GM18517 (cell line): ENCODE data around the gene PLXDC2.

ENCODE experiments used
- ATAC-seq: cut with Tn5 transposase; IDR thresholded peaks from one replicate; pipeline ENCODE4 v1.9.1; 2021; ENCODE audit warnings: mild to moderate bottlenecking, moderate library complexity; ENCODE audit not compliant: unreplicated experiment

Gene PLXDC2

DNA sequence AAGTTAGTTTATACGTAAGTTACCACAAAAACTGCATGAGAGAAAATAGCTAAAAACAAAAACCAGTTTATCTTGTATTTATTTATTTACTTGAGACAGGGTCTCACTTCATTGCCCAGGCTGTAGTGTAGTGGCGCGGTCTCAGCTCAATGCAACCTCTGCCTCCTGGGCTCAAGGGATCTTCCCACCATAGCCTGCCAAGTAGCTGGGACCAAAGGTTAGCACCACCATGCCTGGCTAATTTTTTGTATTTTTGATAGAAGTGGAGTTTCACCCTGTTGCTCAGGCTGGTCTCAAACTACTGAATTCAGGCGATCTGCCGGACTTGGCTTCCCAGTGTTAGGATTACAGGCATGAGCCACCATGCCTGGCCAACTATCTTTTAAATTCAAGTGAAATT, 277.4 kb downstream of the PLXDC2 start:
- ATAC-seq = no peak

DNA sequence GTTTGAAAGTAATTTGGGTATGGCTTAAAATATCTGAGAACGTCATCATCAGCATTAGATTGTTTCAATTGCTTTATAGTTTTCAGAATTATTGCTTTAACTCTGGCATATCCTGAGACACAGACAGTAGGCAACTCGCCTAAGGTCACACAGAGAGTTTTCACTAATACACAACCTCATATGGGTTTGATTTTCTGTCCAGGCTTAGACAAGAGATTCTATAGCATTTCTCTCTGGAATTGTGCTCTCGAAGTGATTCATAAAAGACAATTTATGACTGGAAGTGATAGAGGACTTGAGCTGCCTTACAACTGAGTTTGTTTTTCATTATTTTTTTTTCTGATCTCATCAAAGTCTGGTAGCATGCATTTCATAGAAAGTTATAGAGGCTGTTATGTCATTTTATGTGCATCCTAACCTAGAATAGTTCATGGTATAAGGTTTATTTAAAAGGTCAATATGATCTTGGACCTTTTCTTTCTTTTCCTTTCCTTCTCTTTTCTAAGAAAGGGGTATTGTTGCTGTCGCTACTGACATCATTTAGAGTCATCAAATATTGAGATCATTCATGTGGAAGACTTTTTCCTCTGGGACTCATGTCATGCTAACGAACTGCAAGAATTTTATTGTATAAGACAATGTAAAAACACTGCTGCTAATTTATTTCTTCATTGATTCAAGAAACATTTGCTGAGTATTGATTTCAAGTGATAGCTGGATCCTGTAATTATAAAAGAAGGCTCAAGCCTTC, 278.2 kb downstream of the PLXDC2 start:
- no peak for ATAC-seq

GRCh38 chr10:20100171-20100570, 283.9 kb downstream of the PLXDC2 start:
- no peak for ATAC-seq

DNA sequence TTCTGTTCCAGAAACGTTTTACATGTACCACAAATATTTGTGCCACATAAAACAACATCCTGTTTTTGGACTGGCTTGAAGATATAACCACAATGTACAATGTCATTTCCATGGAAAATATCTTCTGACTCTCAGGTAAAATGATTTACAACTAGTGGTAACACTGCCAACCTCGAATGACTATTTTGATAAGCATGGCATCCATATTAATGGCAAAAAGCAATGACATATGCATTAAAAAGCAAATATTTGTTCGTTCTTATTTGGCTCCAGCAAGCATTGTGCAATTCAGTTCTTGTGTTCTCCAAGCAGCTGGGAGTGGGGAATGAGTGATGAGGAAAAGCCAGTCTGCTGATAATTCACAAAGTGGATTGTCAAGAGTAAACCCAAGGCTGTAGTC, 289.0 kb downstream of the PLXDC2 start:
- ATAC-seq = no peak

DNA sequence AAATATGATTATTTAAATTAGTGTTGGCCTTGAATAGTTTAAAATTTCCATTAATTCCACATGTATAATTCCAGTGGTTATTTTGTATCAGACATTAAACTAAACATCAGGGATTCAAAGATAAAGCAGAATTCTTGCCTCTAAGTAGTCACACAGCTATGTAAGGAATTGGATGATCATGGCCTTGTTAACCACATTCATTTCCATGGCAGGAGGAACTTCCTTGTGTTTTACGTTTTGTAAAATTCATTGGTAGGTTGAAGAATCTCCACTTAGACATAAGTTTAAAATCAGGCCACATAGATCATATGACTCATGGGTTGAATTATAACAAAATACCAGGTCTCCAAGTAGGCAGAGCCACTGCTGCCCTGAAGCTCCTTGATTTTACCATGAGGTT, 289.7 kb downstream of the PLXDC2 start:
- no peak for ATAC-seq

GRCh38 chr10:20108021-20108420, 291.8 kb downstream of the PLXDC2 start:
- no peak for ATAC-seq

DNA sequence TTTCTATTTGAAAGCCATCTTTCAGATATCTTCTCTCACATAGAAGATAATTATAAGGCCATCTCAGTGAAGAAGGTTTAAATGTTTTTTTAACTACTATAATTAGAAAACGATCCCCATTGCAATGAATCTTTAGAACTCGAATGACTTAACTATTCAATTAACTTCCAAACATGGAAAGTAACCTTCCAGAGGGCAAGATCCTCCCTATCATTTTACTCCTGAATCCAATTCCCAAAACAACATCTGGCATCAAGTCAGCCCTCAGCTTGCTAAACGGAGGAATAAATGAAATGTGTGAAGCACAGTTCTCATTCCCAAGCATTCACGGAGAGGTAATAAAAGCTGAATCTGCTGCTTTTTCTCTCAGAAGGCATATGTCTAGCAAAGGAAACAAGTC, 293.4 kb downstream of the PLXDC2 start:
- ATAC-seq = no peak

DNA sequence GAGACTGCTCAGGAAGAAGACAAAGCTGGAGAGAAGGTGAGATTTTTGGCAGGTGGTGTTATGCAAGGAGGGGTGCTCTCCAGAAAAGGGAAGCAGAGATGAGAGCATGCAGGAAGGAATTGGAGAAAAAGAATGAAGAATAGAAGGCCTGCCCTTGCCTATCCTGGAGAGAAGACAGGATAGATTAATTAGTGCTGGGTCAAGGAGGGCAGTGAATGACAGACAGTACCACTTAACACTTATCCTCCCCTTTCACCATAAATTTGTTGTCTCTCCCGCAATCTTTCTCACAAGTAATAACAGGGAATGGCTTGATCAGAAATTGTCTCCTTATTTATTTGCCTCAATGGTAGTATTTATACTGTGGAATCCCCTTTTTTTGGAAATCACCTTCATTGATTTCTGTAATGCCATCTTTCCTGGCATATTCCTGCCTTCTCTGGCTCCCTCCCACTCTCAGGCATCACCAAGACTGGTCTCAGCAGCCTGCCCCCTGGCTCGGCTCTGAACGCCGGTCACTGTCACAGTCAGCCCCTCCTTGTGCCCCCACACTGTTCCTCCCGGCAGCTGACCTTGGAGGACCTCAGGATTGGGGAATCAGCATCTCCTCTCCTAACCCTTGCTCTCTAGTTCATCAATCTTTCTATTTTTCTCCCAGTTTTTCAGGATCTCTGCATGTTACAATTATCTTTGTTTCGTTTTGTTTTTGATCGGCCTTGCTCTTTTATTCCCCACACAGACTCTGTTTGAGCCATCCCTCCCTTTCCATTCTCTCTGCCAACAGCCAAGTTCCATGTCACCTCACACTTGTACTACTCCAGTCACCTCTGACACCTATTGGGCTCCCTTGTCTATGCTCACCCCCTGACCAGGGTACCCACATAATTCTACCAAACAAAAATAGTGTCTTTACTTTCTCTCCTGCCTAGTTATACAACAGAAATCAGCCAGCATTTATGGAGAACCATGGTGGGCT, 294.2 kb downstream of the PLXDC2 start:
- no peak for ATAC-seq

DNA sequence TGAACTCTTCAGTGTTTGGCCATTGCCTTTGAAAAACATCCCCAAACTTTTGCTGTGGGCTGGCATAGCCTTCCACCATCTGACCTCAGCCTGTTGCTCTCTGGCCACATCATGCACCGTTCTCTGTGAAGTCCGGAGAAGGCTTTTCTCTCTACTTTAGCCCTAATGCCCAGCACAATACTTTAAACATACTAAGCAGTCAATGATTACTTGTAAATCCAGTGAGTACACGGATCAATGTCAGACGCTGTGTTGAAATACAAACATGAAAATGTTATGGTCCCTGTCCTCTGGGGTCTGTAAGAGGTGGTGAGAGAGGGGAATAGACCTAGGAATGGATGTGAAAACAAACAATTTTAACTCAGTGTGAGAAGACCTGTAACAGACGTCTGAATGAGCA, 297.9 kb downstream of the PLXDC2 start:
- ATAC-seq = no peak

DNA sequence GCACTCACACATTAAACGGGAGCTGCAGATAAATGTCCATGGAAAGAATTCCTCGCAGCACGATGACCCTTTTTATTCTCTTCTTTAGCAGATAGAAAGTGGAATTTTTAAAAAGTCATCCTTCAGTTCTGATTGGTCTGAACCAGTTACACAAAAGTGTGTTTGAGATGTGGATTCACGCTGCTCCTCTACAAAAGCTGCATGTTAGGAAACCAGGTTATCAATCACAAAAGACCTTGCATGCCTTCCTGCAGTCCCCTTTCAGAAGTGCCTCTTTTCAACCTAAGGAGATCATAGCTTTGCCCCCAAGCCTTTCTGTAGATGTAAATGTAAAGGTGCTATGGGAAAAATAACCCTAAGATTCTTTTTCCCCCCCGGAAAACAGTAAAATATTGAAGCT, 299.7 kb downstream of the PLXDC2 start:
- no peak for ATAC-seq

- ATAC-seq = no peak
Measured at GRCh38 chr10:20117471-20117870, 301.2 kb downstream of the PLXDC2 start.

- ATAC-seq = no peak
Measured at GRCh38 chr10:20118119-20118518, 301.9 kb downstream of the PLXDC2 start.

DNA sequence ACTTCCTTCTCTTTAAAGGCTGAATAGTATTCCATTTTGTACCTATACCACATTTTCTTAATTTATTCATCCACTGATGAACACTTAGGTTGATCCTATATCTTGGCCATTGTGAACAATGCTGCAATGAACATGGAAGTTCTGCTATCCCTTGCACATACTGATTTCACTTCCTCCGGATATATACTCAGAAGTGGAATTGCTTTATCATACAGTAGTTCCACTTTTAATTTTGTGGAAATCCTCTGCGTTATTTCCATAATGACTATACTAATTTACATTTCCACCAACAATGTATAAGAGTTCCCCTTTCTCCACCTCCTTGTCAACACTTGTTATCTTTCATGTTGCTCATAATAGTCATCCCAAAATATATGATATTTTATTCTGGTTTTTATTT, 312.6 kb downstream of the PLXDC2 start:
- ATAC-seq = no peak

DNA sequence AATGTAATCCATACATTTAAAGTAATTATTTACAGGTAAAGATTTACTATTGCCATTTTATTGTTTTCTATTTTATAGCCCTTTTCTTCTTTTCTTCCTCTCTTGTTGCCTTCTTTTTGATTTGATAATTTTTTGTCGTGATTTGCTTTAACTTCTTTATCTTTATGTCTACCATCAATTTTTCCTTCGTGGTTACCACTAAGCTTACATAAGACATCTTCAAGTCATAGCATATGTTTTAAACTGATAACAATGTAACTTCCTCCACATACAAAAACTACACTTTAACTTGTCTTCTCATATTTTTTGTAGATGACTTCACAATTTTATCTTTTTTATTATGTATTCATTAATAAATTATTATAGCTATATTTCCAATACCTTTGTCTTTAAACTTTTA, 316.6 kb downstream of the PLXDC2 start:
- no peak for ATAC-seq

- ATAC-seq = no peak
Measured at GRCh38 chr10:20133669-20134189, 317.5 kb downstream of the PLXDC2 start.

GRCh38 chr10:20142311-20142710, 326.1 kb downstream of the PLXDC2 start:
- no peak for ATAC-seq

- no peak for ATAC-seq
Measured at GRCh38 chr10:20144268-20144667, 328.0 kb downstream of the PLXDC2 start.

DNA sequence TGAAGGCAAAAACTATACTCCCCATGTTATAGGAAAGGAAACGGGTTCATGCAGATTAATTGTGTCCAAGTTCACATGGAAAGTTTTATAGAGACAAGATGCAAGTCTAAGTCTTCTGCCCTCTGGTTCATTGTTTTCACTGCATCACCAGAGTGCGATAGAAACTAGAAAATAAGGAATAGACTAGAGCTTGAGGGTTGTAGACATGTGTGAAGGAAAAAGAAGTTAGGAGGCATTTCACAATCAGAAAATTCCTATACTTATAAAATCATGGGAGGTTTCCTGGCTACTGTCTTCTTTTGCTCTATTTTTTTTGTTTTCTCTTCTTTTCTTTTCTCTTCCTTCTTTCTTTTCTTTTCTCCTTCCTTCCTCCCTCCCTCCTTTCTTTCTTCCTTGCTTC, 329.8 kb downstream of the PLXDC2 start:
- ATAC-seq = no peak

DNA sequence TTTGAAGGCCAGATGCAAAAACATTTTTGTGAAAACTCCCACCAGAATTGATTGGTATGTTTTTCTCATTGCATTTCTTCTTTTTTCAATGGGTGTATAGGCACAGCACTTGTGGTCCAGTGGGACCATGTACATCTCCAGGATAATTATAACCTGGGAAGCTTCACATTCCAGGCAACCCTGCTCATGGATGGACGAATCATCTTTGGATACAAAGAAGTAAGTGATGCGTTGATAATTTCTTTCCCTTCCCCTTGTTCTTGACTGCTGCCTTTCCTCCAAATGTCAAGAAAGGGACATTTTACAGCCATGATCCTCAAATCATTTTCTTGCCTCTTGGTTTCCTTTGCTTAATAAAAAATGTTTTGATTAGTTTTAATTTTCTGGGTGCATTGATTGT, 331.5 kb downstream of the PLXDC2 start:
- no peak for ATAC-seq

GRCh38 chr10:20156511-20156910, 340.3 kb downstream of the PLXDC2 start:
- ATAC-seq = no peak

DNA sequence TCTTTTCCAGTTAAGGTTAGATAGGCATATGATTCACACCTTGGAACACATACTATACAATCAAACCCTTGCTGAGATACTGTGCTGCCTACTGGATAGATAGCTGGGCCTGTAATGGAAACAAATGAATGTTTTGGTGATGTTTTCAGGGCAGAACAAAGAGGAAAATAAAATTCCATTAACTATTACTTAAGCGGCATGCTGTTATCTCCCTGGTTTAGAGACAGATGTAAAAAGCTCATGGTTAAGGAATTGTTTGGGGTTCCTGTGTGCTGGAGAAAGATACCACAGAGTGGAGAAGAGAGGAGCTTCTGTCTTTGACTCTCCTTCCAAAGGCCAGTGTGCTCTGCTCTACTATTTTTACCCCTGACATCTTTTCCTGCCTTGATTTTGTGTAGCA, 341.1 kb downstream of the PLXDC2 start:
- no peak for ATAC-seq

- no peak for ATAC-seq
Measured at GRCh38 chr10:20158086-20158485, 341.9 kb downstream of the PLXDC2 start.
